Thyroid gland (tissue), 4 donors: ENCODE data around the gene SP140. TPM values are rescaled to one million over a fixed set of nuclear protein-coding genes. Genes with fewer than 3 reads are reported as not detected.
"Not testable (repeated sequence)": the region's sequence is repeated elsewhere in the genome, so short reads cannot be mapped to it uniquely, and the experiment has no call there.

Source experiments
- DNase-seq, 2 donors: peaks; one replicate each; pipeline ENCODE4 v3.0.0-alpha.2; 2019
- H3K27ac ChIP-seq, 3 donors: fragments of 200-600 bp; sonication (generic); 1 replicate in 2 of 3; 2 replicates in 1 of 3; pipeline ENCODE4 v1.5.1; 2016 to 2019; ENCODE audit warnings: mild to moderate bottlenecking in 1 of 3, moderate library complexity in 1 of 3
- H3K27me3 ChIP-seq: fragments of 200-600 bp; sonication (generic); one replicate; pipeline ENCODE4 v1.5.1; 2019
- H3K36me3 ChIP-seq, 2 donors: fragments of 200-600 bp; sonication (generic); one replicate each; pipeline ENCODE4 v1.5.1; 2016 to 2019
- H3K4me1 ChIP-seq, 2 donors: fragments of 200-600 bp; sonication (generic); one replicate each; pipeline ENCODE4 v1.5.1; 2017 to 2019
- H3K4me3 ChIP-seq, 3 donors: fragments of 200-600 bp; sonication (generic); replicated peaks in 1 of 3; 1 replicate in 2 of 3; 2 replicates in 1 of 3; pipeline ENCODE4 v1.5.1; 2016; ENCODE audit warnings: mild to moderate bottlenecking in 1 of 3
- H3K9me3 ChIP-seq: fragments of 200-600 bp; sonication (generic); one replicate; pipeline ENCODE4 v1.5.1; 2017
- CTCF ChIP-seq, 6 experiments: fragments of 200-600 bp in 3 of 6; fragments of 450-650 bp in 3 of 6; sonication (generic) in 3 of 6; IDR thresholded peaks; one replicate each; pipeline ENCODE4 v1.5.1; 2016 to 2019; ENCODE audit warnings: antibody characterized with exemption in 6 of 6, mild to moderate bottlenecking in 2 of 6, inconsistent platforms in 1 of 6, moderate library complexity in 1 of 6
- POLR2A ChIP-seq, 2 donors: fragments of 450-650 bp; IDR thresholded peaks; one replicate each; pipeline ENCODE4 v1.6.1; 2017; ENCODE audit warnings: antibody characterized with exemption in 2 of 2, mild to moderate bottlenecking in 2 of 2, moderate library complexity in 1 of 2
- WGBS, 2 donors: methylation state at CpG; one replicate each; pipeline ENCODE4 v1.1.5; 2017; 5-methylcytosine and 5-hydroxymethylcytosine counted together
- intact Hi-C: fragments of 100-400 bp; cut with DNase I; formaldehyde crosslinking; loops from one replicate; pipeline ENCODE4 v1.15.1; 2023
- total RNA-seq, 4 donors: library from RNA; depleted of rRNA; stranded (reverse); fragments of >200 nt; gene quantifications; one replicate each; pipeline ENCODE4 v1.2.3, GENCODE V29; 2016

The SP140 gene
- total RNA-seq, 4 donors from 2014 or later = 0.58 to 1.2 (median 0.95) TPM

- no peak for DNase-seq
- TF ChIP-seq POLR2A (IDR thresholded peaks at IDR 0.05) (no peak), CTCF (IDR thresholded peaks at IDR 0.05) (no peak)
- no peaks in the 10 kb centered on the region for H3K9me3 ChIP-seq
- H3K4me1 ChIP-seq = peaks cover 0 to 4% of the 10 kb centered on the region in 2 donors
- no peaks in the 10 kb centered on the region for H3K36me3 ChIP-seq
- intact Hi-C loops = no loop called here
- WGBS, 2 donors = 37 to 40% methylated on average over 3 of the region's 3 CpGs
- H3K27ac ChIP-seq = no peak overlapping the region
- no peaks in the 10 kb centered on the region for H3K27me3 ChIP-seq
- H3K4me3 ChIP-seq = no peak overlapping the region
These were observed 109.9 kb downstream of the SP140 start for GRCh38 chr2:230335461-230335863.

- Histone ChIP-seq H3K9me3 (no peaks in the 10 kb centered on the region), H3K27me3 (no peaks in the 10 kb centered on the region), H3K27ac (no peak overlapping the region), H3K36me3 (no peaks in the 10 kb centered on the region), H3K4me3 (no peak overlapping the region), H3K4me1 (peaks cover 0 to 4% of the 10 kb centered on the region in 2 donors)
- intact Hi-C loops = no loop called here
- no peak for TF ChIP-seq CTCF (IDR thresholded peaks at IDR 0.05)
- TF ChIP-seq POLR2A (IDR thresholded peaks at IDR 0.05) = no peak
- no peak for DNase-seq
- WGBS, 2 donors = 81 to 85% methylated on average over 3 of the region's 3 CpGs
These were observed 110.4 kb downstream of the SP140 start for GRCh38 chr2:230335864-230336506.

GRCh38 chr2:230341936-230342528, 116.5 kb downstream of the SP140 start:
- H3K4me1 ChIP-seq, intact Hi-C loops, H3K27me3 ChIP-seq, DNase-seq, H3K36me3 ChIP-seq, H3K27ac ChIP-seq, H3K4me3 ChIP-seq, H3K9me3 ChIP-seq: not testable (repeated sequence)
- 88 to 93% methylated on average over 32 to 33 of the region's 33 CpGs for WGBS, 2 donors

GRCh38 chr2:230343041-230343624, 117.6 kb downstream of the SP140 start:
- H3K27me3 ChIP-seq, H3K27ac ChIP-seq, DNase-seq, H3K9me3 ChIP-seq, intact Hi-C loops, H3K4me3 ChIP-seq, H3K36me3 ChIP-seq, H3K4me1 ChIP-seq: not testable (repeated sequence)
- WGBS, 2 donors = 94 to 95% methylated on average over 2 of the region's 2 CpGs

- WGBS, 2 donors = 89 to 94% methylated on average over 1 of the region's 1 CpG
- TF ChIP-seq POLR2A (IDR thresholded peaks at IDR 0.05) (no peak), CTCF (IDR thresholded peaks at IDR 0.05) (no peak)
- Histone ChIP-seq H3K27ac (no peak overlapping the region), H3K27me3 (no peaks in the 10 kb centered on the region), H3K4me1 (no peaks in the 10 kb centered on the region), H3K9me3 (no peaks in the 10 kb centered on the region), H3K36me3 (no peaks in the 10 kb centered on the region), H3K4me3 (no peak overlapping the region)
- no peak for DNase-seq
- intact Hi-C loops = no loop called here
These were observed 118.2 kb downstream of the SP140 start for GRCh38 chr2:230343747-230344146.

- Histone ChIP-seq H3K4me3 (no peak overlapping the region), H3K27me3 (no peaks in the 10 kb centered on the region), H3K27ac (no peak overlapping the region), H3K9me3 (no peaks in the 10 kb centered on the region), H3K36me3 (no peaks in the 10 kb centered on the region), H3K4me1 (no peaks in the 10 kb centered on the region)
- no peak for DNase-seq
- 93 to 100% methylated on average over 1 of the region's 1 CpG for whole genome bisulfite sequencing, 2 donors
- TF ChIP-seq CTCF (IDR thresholded peaks at IDR 0.05) (no peak), POLR2A (IDR thresholded peaks at IDR 0.05) (no peak)
- intact Hi-C loops = no loop called here
These were observed 120.9 kb downstream of the SP140 start for GRCh38 chr2:230346465-230346864.
